Hepatocyte (in vitro differentiated cells): Measurements from ENCODE around the gene ZNF628.

Experiments
- CTCF ChIP-seq: fragments of 200-600 bp; sonication (generic); IDR thresholded peaks from 2 replicates; pipeline ENCODE4 v1.5.1; 2016; ENCODE audit warnings: antibody characterized with exemption, mild to moderate bottlenecking; ENCODE audit not compliant: poor library complexity
- EZH2 ChIP-seq: fragments of 200-600 bp; sonication (generic); IDR thresholded peaks from 2 replicates; pipeline ENCODE4 v1.6.1; 2016; ENCODE audit warnings: antibody characterized with exemption, mild to moderate bottlenecking, borderline replicate concordance

- TF ChIP-seq CTCF (no peak), EZH2 (no peak)
These were observed 5.2 kb upstream of the ZNF628 start for GRCh38 chr19:55471266-55471665.
